Gastroesophageal sphincter (tissue), 3 donors: ENCODE results near the gene HDAC4.

Experiments
- POLR2A ChIP-seq, 2 donors: fragments of 450-650 bp; IDR thresholded peaks; one replicate each; pipeline ENCODE4 v1.6.1; 2017; ENCODE audit warnings: antibody characterized with exemption in 2 of 2, mild to moderate bottlenecking in 2 of 2, moderate library complexity in 1 of 2
- TF ChIP-seq, protein P1 (sequence below), 4 experiments: fragments of 200-600 bp in 2 of 4; fragments of 450-650 bp in 2 of 4; sonication (generic) in 1 of 4; IDR thresholded peaks; one replicate each; pipeline ENCODE4 v1.5.1; 2017 to 2019; ENCODE audit warnings: antibody characterized with exemption in 4 of 4, mild to moderate bottlenecking in 2 of 4, moderate library complexity in 2 of 4

GRCh38 chr2:239266434-239266766, 134.4 kb downstream of the HDAC4 start:
- TF ChIP-seq, protein P1, sequence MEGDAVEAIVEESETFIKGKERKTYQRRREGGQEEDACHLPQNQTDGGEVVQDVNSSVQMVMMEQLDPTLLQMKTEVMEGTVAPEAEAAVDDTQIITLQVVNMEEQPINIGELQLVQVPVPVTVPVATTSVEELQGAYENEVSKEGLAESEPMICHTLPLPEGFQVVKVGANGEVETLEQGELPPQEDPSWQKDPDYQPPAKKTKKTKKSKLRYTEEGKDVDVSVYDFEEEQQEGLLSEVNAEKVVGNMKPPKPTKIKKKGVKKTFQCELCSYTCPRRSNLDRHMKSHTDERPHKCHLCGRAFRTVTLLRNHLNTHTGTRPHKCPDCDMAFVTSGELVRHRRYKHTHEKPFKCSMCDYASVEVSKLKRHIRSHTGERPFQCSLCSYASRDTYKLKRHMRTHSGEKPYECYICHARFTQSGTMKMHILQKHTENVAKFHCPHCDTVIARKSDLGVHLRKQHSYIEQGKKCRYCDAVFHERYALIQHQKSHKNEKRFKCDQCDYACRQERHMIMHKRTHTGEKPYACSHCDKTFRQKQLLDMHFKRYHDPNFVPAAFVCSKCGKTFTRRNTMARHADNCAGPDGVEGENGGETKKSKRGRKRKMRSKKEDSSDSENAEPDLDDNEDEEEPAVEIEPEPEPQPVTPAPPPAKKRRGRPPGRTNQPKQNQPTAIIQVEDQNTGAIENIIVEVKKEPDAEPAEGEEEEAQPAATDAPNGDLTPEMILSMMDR (IDR thresholded peaks at IDR 0.05) = no peak
- no peak for TF ChIP-seq POLR2A (IDR thresholded peaks at IDR 0.05)
